CMK (cell line): ENCODE measurements around the gene C5orf34.
"Not testable (repeated sequence)": the region's sequence is repeated elsewhere in the genome, so short reads cannot be mapped to it uniquely, and the experiment has no call there.

ENCODE experiments used
- DNase-seq: peaks from one replicate; pipeline ENCODE4 v3.0.0-alpha.2; 2010; ENCODE audit warnings: low read depth

C5orf34 gene, protein sequence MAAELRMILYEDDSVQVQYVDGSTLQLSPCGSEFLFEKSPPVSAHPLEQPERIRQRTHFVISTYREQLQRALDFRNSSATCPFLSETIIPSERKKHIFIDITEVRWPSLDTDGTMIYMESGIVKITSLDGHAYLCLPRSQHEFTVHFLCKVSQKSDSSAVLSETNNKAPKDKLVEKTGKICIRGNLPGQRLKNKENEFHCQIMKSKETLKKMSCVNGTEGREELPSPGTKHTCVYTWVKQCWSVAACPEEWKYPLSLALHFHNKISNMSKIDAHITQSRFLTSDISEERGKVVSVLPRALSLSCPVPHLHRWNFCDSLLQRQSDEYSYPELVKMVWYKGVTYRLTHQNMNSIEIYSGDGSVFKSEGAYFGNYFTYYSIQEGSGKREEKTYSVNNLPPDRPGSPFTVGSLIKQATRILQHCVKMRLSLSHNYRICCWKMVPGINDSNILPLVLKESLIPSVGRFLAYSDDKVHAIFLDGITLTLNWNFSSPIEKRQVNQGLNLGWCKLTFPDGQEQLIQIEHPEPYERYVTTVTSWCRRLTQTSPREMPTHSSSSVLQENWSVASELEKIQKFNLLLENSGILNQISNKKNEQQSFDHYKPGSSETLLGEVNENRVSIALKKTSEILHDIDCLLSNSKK

DNA sequence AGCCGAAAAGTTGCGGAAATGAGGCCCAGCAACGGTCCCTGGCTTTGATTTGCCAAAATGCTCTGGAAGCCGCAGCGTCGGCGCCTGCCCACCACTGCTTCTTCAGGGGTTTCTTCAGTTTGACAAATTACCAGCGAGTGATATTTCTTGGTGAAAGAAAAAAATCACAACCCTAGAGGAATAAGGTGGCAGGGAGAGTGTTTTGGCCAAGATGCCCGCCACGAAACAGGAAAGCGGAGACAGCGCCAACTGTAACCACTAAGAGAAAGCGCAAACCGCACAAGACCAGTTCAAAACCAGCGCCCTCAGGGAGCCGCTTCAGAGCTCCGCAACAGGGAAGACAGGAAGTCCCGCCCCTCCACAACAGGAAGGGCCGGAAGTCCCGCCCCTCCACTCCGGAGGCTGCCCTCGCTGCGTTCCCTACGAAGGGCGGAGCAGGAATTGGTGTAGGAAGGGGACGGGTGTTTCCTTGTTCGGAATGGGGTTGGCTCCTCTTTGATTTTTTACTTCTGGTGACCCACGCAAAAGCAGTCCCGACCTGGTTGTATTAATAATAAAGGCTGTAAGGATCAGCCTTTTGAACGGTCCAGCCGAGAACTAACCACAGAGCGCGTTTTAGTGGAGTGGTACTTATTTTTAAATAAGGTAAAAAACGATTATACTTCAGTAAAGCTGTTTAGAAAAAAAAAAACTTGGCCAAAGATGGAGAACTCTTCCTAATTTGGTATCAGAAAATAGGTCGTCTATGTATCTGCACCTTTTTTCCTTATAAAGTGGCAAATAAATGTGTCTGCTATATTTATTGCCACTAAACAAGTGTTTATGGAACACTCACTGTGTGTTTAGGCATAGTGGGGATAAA is at the start of gene C5orf34:
C5orf34 (minus strand) TSS at position 333 of the 862 bp plus-strand sequence. CDS start 5,809 bp downstream, outside the sequence.
- DNase-seq = peak; percentile 92

DNA sequence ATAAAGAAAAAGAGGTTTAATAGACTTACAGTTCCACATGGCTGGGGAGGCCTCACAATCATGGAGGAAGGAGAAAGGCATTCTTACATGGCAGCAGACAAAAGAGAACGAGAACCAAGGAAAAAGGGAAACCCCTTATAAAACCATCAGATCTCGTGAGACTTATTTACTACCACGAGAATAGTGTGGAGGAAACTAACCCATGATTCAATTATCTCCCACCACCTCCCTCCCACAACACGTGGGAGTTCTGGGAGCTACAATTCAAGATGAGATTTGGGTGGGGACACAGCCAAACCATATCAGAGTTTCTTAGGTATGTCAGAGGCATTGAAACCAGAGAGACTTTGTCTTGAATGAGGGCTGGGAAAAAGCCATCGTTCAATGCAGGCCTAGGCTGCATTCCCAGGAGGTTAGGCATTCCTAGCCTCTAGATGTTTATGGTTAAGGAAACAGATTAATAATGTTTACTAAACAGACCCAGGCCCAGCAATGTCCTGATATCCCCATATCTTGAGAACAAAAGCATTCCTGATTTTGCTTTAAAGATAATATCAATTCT is 49.4 kb upstream of the C5orf34 start:
- no peak for DNase-seq

DNA sequence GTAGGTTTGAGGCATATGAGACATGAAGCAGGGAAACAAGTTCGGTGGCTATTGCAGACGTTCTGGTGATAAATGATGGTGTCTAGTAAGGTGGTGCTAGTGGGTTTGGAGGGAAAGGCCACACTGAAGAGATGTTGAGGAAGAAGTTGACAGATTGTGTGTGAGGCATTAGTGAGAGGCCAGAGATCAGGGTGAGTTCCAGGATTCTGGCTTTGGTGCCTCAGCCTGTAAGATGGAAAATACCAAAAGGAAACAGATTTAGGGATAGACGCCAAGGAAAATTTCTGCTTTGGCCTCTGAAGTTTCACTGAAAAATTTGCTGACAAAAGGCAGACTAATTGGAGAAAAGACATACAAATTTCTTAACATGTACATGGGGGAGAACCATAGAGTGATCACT is 48.4 kb upstream of the C5orf34 start:
- no peak for DNase-seq

DNA sequence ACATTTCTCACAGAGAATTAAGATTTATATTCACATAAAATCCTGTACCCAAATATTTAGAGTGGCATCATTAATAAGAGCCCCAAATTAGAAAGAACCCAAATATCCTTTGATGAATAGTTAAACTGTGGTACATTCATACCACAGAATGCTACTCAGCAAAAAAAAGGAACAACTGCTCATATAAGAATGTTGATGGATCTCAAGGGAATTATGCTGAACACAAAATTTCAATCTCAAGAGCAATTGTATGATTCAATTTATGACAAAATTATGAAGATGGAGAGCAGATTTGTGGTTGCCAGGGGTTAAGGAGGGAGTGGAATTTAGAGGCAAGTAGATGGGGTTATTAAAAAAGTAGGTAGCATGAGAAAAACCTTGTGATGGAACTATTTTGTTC is 46.4 kb upstream of the C5orf34 start:
- DNase-seq = no peak

DNA sequence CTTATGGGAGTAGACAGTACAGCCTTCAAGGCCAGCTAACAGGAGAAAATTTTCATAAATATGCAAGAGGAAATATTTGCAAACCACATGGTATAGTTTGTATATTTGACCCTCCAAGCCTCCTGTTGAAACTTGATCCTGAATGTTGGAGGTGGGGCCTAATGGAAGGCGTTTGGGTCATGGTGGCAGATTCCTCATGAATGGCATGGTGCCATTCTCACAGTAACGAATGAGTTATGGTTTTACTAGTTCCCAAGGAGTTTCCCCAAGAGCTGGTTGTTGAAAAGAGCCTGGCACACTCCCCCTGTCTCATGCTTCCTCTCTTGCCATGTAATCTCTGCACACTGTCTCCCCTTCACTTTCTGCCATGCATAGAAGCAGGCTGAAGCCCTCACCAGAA is 45.2 kb upstream of the C5orf34 start:
- no peak for DNase-seq

DNA sequence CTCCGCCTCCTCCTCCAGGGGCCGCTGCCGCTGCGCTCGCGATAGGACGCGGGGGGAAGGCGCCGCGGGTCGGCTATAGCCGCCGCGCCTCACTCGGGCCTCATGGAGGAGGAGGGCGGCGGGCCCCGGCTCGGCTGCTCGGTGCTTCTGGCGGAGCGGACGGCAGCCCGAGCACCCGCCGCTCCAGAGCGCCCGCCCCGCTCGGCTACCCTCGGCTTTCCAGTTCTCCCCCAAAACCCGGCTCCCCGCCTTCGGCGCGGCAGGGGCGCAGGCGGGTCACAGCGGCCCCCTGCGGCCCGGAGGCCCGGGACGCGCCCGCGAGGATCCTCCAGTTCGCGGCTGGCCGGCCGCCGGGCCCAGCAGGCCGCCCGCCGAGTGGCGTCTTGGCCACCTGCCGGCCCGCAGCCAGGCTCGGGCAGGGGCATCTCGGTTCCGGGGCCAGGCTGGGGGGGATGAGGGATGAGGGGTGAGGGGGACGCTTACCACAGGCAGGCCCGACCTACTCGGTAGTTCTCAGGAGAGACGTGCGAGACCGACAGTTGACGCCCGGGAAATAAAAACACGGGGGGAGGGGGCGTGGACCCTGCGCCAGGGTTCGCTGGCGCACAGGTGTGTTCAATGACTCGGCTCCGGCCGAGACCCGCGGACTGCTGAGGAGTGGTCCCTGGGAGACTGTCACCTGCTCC is 42.1 kb upstream of the C5orf34 start, which contains the start of gene PAIP1:
PAIP1 (minus strand) TSS at position 221 of the 686 bp plus-strand sequence. CDS start 231 bp downstream, outside the sequence.
- DNase-seq = peak; percentile 58

DNA sequence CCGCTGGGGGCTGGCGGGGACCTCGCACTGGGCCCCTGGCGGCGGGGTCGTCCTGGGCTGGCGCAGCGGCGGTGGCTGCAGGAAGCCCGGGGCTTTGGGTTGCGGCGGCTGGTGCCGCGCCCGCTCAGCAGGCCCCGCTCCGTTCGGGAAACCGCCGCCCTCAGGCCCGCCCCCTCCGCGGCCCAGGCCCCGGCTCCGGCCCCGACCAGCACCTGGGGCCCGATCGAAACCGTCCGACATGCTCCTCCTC is 41.6 kb upstream of the C5orf34 start:
- not testable (repeated sequence) for DNase-seq

DNA sequence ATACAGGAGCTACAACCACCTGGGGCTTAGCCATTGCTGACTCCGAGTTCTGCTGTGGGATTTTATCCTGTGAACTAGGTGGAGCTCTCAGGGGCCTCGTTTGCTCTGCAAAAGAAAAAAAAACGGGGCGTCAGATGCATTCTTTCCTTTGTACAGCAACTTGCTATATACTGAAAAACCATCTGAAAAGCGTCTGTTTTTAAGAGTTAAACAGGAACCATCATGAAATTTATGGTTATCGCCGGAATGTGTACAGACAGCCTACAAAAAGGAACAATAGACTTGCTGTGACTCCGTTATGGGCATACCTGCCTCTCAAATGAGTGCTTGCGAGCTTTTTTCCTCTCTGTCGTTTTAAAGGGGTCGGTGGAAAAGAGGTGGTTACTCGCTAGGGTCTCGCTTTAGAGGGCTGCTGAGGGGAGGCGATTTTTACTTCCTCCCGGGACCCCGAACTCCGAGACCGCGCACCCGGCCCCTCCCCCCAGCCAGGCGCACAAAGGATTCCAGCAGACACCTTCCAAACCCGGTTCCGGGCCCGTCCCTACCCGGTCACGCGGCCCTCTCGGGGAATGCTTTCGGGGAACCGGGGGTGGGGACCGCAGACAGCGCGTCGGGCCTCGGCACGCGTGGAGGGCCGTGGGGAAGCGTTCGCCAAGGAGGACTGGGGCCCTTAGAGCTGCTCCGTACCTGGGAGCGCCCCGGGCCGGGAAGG is 41.1 kb upstream of the C5orf34 start:
- no peak for DNase-seq

DNA sequence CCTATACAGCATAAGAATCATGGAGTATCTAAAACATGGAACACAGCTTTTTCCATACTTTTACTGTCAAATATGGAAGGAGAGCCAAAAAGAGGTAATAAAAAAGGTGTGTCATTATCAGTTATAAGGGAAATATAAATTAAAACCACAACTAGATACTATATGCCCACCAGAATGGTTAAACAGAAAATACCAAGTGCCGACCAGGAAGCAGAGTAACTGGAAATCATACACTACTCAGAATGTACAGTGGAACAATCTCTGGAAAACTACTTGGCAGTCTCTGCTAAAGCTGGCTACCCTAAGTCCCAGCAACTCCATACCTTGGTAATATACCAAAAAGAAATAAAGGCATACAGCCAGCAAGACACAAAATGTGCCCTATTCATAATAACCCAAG is 39.5 kb upstream of the C5orf34 start:
- DNase-seq = no peak

DNA sequence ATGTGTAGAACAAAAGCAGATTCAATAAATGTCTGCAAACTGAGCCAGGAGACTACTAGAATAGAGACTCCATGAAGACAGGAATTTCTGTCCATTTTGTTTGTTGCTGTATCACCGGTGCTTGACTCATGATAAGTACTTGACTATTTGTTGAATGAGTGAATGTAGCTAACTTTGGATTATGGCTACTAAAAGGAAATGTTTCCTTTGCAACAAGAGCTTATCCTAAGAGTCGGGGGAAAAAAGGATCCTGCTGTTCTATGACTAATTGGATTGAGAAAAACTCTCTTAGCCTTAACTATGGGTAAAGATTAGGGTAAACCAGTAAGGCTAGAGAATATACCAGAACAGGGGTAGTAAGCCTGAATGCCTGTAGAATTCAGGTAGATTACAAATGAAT is 38.4 kb upstream of the C5orf34 start:
- DNase-seq = no peak

DNA sequence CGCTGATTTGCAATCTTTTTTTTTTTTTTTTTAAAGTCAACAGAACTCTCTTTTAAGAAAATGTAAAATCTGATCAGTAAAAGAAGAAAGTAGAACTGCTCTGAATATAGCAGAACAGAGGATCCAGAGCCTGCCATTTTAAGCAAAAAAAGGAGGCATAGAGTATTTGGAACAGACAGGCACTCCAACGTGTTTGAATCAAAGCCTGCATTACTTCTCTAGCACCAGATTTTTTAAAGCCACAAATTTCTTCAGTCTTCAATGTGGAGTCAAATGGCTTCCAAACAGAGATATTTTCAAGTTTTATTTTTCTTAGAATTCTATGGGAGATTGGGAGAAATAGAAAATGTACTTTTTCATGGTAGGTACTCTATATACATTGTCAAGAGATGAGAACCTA is 36.8 kb upstream of the C5orf34 start:
- no peak for DNase-seq

DNA sequence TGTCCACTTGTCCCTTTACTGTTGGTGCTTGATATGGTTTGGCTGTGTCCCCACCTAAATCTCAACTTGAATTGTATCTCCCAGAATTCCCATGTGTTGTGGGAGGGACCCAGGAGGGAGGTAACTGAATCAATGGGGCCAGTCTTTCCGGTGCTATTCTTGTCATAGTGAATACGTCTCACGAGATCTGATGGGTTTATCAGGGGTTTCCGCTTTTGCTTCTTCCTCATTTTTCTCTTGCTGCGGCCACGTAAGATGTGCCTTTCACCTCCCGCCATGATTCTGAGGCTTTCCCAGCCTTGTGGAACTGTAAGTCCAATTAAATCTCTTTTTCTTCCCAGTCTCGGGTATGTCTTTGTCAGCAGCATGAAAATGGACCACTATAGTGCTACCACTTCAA is 34.3 kb upstream of the C5orf34 start:
- DNase-seq = peak; percentile 56

DNA sequence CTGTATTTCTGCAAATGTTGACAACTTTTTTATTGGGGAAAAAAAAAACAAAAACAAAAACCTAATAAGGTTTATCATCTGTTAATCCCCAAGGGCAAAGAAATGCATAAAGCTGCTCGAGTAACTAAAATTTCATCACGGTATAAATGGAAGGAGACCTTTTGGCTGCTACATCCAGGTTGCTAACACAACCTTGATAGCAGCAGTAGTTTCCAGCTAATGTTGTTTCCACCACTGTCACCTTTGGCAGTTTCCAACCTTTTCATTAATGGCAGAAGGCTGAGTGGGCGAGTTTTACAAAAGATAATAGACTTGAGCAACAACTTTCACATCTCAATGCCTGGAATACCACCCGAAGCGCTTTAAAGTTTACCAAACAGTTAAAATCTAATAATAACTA is 33.4 kb upstream of the C5orf34 start:
- DNase-seq = no peak

DNA sequence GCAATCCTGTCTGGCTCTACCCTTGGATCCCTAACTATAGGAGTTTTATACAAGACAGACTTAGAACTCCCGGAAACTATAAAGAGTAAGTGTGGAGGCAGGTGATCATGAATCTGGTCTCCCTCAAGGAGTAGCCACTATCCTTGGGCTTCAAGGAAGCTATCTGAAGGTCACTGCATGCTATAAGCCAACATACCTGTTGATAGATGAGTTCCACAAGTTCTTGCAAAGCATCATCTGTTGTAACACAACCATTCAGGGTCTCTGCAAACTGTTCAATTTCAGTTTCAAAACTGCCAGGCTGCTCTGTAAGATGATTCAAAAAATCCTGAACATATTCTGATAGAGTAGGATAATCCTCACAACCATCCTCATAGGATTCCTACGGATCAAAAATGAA is 32.6 kb upstream of the C5orf34 start:
- DNase-seq = no peak

DNA sequence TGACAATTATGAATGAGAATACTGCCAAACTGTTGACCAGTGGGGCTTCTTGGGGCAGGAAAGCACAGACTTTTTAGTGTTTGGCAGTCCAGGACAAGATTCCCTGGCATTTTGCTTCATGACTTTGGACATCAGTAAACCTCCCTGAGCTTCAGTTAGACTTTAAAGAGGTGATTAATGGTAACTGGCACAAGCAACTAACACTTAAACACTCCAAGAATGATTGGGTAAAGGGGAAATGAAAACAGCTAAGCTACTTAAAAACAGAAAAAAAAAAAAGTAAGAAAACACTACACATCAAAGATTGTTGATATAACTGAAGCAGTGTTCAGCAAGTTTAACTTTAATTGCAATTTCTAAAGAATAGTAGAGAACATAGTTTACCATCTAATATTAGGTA is 28.5 kb upstream of the C5orf34 start:
- DNase-seq = no peak

DNA sequence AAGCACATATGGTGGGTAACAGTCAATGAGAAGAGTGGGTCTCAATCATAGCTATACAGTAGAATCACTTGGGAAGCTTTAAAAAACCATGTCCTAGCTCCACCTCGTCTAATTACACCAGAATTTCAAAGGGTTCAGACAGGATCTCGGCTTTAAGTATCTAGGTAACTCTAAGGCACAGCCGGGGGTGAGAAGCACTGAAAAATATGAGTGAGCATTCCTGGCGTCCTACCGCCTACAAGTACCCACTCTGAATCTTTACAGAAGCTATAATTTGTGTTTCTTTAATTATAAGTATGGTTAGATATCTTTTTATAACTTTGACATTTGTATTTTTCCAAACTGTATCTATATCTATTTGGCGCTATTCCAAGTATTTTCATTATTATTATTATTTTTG is 25.8 kb upstream of the C5orf34 start:
- no peak for DNase-seq

DNA sequence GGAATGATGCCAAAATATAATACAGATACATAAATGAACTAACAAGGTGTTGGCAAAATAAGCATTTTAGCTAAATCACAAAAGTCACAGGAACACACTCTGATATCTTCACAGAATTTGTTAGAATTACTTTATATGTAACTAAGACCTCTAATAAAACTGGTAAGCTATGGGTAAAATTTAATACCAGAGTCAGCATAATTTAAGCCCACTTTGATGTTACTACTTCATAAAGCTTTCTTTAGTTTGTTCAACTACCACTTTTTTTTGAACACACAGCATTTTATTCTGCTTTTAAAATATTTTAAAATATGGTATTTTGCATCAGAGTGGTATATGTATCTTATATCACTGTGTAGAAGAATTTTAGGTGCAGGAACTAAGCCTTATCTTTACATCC is 22.0 kb upstream of the C5orf34 start:
- DNase-seq = no peak

DNA sequence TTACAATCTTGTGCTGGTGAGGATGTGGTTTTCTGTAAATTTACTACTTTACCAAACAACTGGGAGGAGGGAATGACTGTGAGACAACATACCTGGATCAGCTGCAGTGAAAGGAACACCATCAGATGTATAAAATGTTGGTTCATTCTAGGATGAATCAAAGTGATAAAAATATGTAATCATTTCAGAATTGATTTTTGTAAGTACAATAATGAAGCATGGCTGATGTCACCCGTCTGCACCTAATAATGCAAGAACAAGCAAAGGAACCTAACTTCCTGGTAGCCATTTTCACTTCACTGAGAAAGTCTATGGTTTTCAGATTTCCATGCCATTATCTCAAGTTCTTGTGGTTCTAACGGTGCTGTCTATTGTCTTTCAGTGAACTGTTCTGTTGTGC is 18.7 kb upstream of the C5orf34 start:
- no peak for DNase-seq

DNA sequence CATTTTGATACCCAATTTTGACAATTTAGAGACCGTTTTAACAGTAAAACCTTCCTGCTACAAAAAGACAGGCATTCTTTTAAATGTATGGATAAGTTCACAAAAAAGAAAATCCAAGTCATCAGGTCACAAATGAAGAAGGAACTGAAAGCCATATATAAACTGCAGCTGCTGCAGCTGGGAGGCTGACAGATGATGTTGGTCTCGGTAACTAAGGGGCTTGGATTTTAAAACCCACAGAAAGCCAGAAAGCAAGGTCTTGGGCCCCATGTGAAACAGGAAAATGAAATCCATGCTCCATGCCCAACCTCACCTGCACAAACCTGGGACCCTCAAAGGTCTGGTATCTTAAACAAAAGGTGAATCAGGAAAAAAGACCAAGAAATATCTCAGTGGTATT is 15.7 kb upstream of the C5orf34 start:
- no peak for DNase-seq

DNA sequence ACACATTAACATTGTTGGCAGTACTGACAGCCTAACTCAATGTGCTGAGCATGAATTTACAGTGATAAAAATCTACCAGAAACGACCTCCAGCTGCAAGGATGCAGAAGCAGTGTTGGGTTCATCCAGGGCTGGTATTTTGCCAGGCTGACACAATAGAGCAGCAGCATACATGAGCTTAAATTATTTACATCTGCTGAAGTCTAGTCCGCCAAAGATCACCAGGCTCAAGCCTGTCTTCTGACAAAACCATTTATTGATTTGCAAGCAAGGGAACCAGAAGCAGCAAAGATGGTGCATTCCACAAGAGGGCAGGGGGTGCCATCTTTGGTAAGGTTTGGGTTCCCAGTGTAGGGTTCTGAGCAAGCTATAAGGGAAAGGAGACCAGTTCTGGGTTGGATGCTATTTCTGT is 8.7 kb upstream of the C5orf34 start:
- DNase-seq = no peak

DNA sequence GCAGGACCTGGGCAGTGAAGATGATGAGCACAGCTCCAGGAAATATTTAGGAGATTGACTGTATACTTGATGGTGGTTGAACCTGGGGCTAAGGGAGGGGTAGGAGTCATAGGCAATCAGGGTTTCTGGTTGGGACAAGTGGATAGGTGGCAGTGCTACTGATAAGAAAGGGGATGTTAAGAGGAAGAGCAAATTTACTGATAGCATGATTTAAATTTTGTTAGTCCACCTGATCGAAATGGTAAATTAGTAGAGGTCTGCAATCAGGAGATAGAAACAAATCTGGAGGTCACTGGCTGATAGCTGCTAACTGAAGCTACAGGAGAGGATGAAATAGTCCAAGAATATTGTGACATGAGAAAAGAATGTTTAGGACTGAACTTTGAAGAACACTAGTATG is 5.7 kb upstream of the C5orf34 start:
- no peak for DNase-seq
